Upper lobe of left lung (tissue), 6 donors: Measurements from ENCODE around the gene CNTNAP2. TPM values are rescaled to one million over a fixed set of nuclear protein-coding genes. Genes with fewer than 3 reads are reported as not detected.

Experiments used
- ATAC-seq, 2 donors: fragments of 200-7000 bp; cut with Tn5 transposase; one replicate each; pipeline ENCODE4 v1.9.1; 2022; ENCODE audit warnings: mild to moderate bottlenecking in 2 of 2, moderate library complexity in 2 of 2; ENCODE audit not compliant: low FRiP score in 2 of 2
- DNase-seq, 2 donors: peaks; one replicate each; pipeline ENCODE4 v3.0.0-alpha.2; 2019 to 2020
- H3K27ac ChIP-seq, 4 donors: fragments of 200-600 bp; sonication (generic); one replicate each; pipeline ENCODE4 v1.5.1; 2016 to 2019
- H3K27me3 ChIP-seq, 4 donors: fragments of 200-600 bp; sonication (generic); one replicate each; pipeline ENCODE4 v1.5.1; 2017 to 2019
- H3K36me3 ChIP-seq, 4 donors: fragments of 200-600 bp; sonication (generic); one replicate each; pipeline ENCODE4 v1.5.1; 2016 to 2019
- H3K4me1 ChIP-seq, 4 donors: fragments of 200-600 bp; sonication (generic); one replicate each; pipeline ENCODE4 v1.5.1; 2018 to 2019
- H3K4me3 ChIP-seq, 4 donors: fragments of 200-600 bp; sonication (generic); one replicate each; pipeline ENCODE4 v1.5.1; 2017 to 2019; ENCODE audit warnings: mild to moderate bottlenecking in 2 of 4, moderate library complexity in 1 of 4
- H3K9me3 ChIP-seq, 4 donors: fragments of 200-600 bp; sonication (generic); one replicate each; pipeline ENCODE4 v1.5.1; 2018 to 2019
- CTCF ChIP-seq, 6 experiments: fragments of 450-650 bp in 4 of 6; fragments of 200-600 bp in 2 of 6; sonication (generic) in 2 of 6; IDR thresholded peaks; one replicate each; pipeline ENCODE4 v1.5.1; 2016 to 2019; ENCODE audit warnings: antibody characterized with exemption in 6 of 6
- EP300 ChIP-seq, 4 donors: sonication (generic); formaldehyde crosslinking; IDR thresholded peaks; one replicate each; pipeline ENCODE4 v1.5.1; 2017; ENCODE audit warnings: antibody characterized with exemption in 4 of 4, control low read depth in 2 of 4
- POLR2A ChIP-seq, 4 donors: fragments of 450-650 bp; IDR thresholded peaks; one replicate each; pipeline ENCODE4 v1.5.1; 2016 to 2017; ENCODE audit warnings: antibody characterized with exemption in 4 of 4, mild to moderate bottlenecking in 2 of 4
- POLR2AphosphoS5 ChIP-seq, 2 donors: sonication (generic); formaldehyde crosslinking; IDR thresholded peaks; one replicate each; pipeline ENCODE4 v1.5.1; 2017; ENCODE audit warnings: antibody characterized with exemption in 2 of 2
- whole genome bisulfite sequencing, 2 donors: methylation state at CpG; one replicate each; pipeline ENCODE4 v1.1.5; 2017 to 2018; 5-methylcytosine and 5-hydroxymethylcytosine counted together
- total RNA-seq, 6 donors: library from RNA; depleted of rRNA in 4 of 6; stranded (reverse); fragments of >200 nt in 4 of 6; gene quantifications; one replicate each; pipeline versions ENCODE4 v1.1.0 to v1.2.1, GENCODE V29; 2016 to 2021
- donor health status: DM: no; HTN: no; CAD: no; lungs with moderate emphysema.
- donor health status: DM: no; HTN: yes; CAD: no; lungs with severe emphysema.

Gene CNTNAP2
- total RNA-seq, 6 donors from 2014 or later = 0.06 to 1.0 (median 0.37) TPM

- no peaks in the 10 kb centered on the region for H3K4me1 ChIP-seq
- H3K9me3 ChIP-seq = peaks cover 0 to 3% (median 0%) of the 10 kb centered on the region in 4 donors
- no peaks in the 10 kb centered on the region for H3K27me3 ChIP-seq
- TF ChIP-seq POLR2AphosphoS5 (IDR thresholded peaks at IDR 0.05) (no peak), POLR2A (IDR thresholded peaks at IDR 0.05) (no peak), EP300 (IDR thresholded peaks at IDR 0.05) (no peak), CTCF (IDR thresholded peaks at IDR 0.05) (no peak)
- H3K27ac ChIP-seq = no peak overlapping the region
- DNase-seq (no peak), ATAC-seq (no peak)
- no peak overlapping the region for H3K4me3 ChIP-seq
- 69 to 78% methylated on average over 2 of the region's 2 CpGs for WGBS, 2 donors
- H3K36me3 ChIP-seq = no peaks in the 10 kb centered on the region
Observed at GRCh38 chr7:146755585-146755984, 639.0 kb downstream of the CNTNAP2 start.

GRCh38 chr7:146764458-146764857 is 647.9 kb downstream of the CNTNAP2 start:
- 51 to 70% methylated on average over 3 of the region's 3 CpGs for WGBS, 2 donors
- TF ChIP-seq CTCF (IDR thresholded peaks at IDR 0.05) = no peak
- TF ChIP-seq POLR2AphosphoS5 (IDR thresholded peaks at IDR 0.05) = no peak

GRCh38 chr7:146768957-146769356 is 652.4 kb downstream of the CNTNAP2 start:
- no peaks in the 10 kb centered on the region for H3K27me3 ChIP-seq
- no peak for TF ChIP-seq POLR2A (IDR thresholded peaks at IDR 0.05)
- no peak for TF ChIP-seq EP300 (IDR thresholded peaks at IDR 0.05)
- no peak for TF ChIP-seq POLR2AphosphoS5 (IDR thresholded peaks at IDR 0.05)
- no peak for TF ChIP-seq CTCF (IDR thresholded peaks at IDR 0.05)
- no peaks in the 10 kb centered on the region for H3K9me3 ChIP-seq
- no peak for DNase-seq
- WGBS, 2 donors = 76 to 82% methylated on average over 3 of the region's 3 CpGs
- no peaks in the 10 kb centered on the region for H3K4me1 ChIP-seq
- ATAC-seq = no peak
- H3K4me3 ChIP-seq = no peak overlapping the region
- no peak overlapping the region for H3K27ac ChIP-seq
- no peaks in the 10 kb centered on the region for H3K36me3 ChIP-seq

More at GRCh38 chr7:146764458-146764857, 647.9 kb downstream of the CNTNAP2 start:
- Histone ChIP-seq H3K4me3 (no peak overlapping the region), H3K36me3 (no peaks in the 10 kb centered on the region), H3K27me3 (no peaks in the 10 kb centered on the region), H3K27ac (no peak overlapping the region), H3K4me1 (no peaks in the 10 kb centered on the region), H3K9me3 (no peaks in the 10 kb centered on the region)
- no peak for DNase-seq
- ATAC-seq = no peak

- H3K9me3 ChIP-seq = no peaks in the 10 kb centered on the region
- no peak for TF ChIP-seq CTCF (IDR thresholded peaks at IDR 0.05)
- no peak for TF ChIP-seq EP300 (IDR thresholded peaks at IDR 0.05)
- TF ChIP-seq POLR2AphosphoS5 (IDR thresholded peaks at IDR 0.05) = no peak
- TF ChIP-seq POLR2A (IDR thresholded peaks at IDR 0.05) = no peak
- DNase-seq (no peak), ATAC-seq (no peak)
- no peaks in the 10 kb centered on the region for H3K4me1 ChIP-seq
- H3K4me3 ChIP-seq = no peak overlapping the region
- H3K27me3 ChIP-seq = no peaks in the 10 kb centered on the region
- H3K36me3 ChIP-seq = no peaks in the 10 kb centered on the region
- no peak overlapping the region for H3K27ac ChIP-seq
- WGBS, 2 donors = 42 to 50% methylated on average over 5 of the region's 5 CpGs
Observed at GRCh38 chr7:146772601-146773000, 656.0 kb downstream of the CNTNAP2 start.

- Histone ChIP-seq H3K9me3 (no peaks in the 10 kb centered on the region), H3K36me3 (no peaks in the 10 kb centered on the region), H3K27ac (no peak overlapping the region), H3K27me3 (no peaks in the 10 kb centered on the region), H3K4me3 (no peak overlapping the region), H3K4me1 (no peaks in the 10 kb centered on the region)
- WGBS, 2 donors = 84 to 92% methylated on average over 5 of the region's 5 CpGs
- TF ChIP-seq POLR2A (IDR thresholded peaks at IDR 0.05) = no peak
- no peak for TF ChIP-seq EP300 (IDR thresholded peaks at IDR 0.05)
- no peak for TF ChIP-seq CTCF (IDR thresholded peaks at IDR 0.05)
- TF ChIP-seq POLR2AphosphoS5 (IDR thresholded peaks at IDR 0.05) = no peak
- no peak for ATAC-seq
- no peak for DNase-seq
Observed at GRCh38 chr7:146773506-146773905, 656.9 kb downstream of the CNTNAP2 start.
